BLaER1 treated with 17β-estradiol and CSF1 and Interleukin-3, amounts not matched to agents 10 nM and 100 nM (cell line): ENCODE data around the gene EP400.

Source experiments
- H3K27ac ChIP-seq, 11 experiments: shearing (Covaris generic); formaldehyde crosslinking; 2 replicates each; pipeline ENCODE4 v1.8.1; 2022
- H3K27me3 ChIP-seq, 11 experiments: shearing (Covaris generic); formaldehyde crosslinking; 2 replicates each; pipeline ENCODE4 v1.8.1; 2022
- H3K36me3 ChIP-seq, 11 experiments: shearing (Covaris generic); formaldehyde crosslinking; 2 replicates each; pipeline ENCODE4 v1.8.1; 2022
- H3K4me1 ChIP-seq, 10 experiments: shearing (Covaris generic); formaldehyde crosslinking; 2 replicates each; pipeline ENCODE4 v1.8.1; 2022
- H3K4me2 ChIP-seq, 11 experiments: shearing (Covaris generic); formaldehyde crosslinking; 2 replicates each; pipeline ENCODE4 v1.8.1; 2022
- H3K4me3 ChIP-seq, 10 experiments: shearing (Covaris generic); formaldehyde crosslinking; 2 replicates each; pipeline ENCODE4 v1.8.1; 2022
- H3K9ac ChIP-seq, 11 experiments: shearing (Covaris generic); formaldehyde crosslinking; 2 replicates each; pipeline ENCODE4 v1.8.1; 2022
- H3K9me3 ChIP-seq, 11 experiments: shearing (Covaris generic); formaldehyde crosslinking; replicated peaks in 1 of 11; 2 replicates each; pipeline ENCODE4 v1.8.1; 2022
- H4K20me1 ChIP-seq, 11 experiments: shearing (Covaris generic); formaldehyde crosslinking; 2 replicates each; pipeline ENCODE4 v1.8.1; 2022
- Cebpa-rat ChIP-seq, 11 experiments: shearing (Covaris generic); IDR thresholded peaks; 2 replicates each; pipeline ENCODE4 v1.8.1; 2022

EP400 gene

GRCh38 chr12:132006056-132006680, 56.4 kb downstream of the EP400 start:
- Histone ChIP-seq H3K9me3 (no peaks in the 10 kb centered on the region), H3K27me3 (no peaks in the 10 kb centered on the region), H3K4me2 (peak overlapping the region; percentile 4 to 73 (median 62); a peak in 21 of 22 replicates), H3K9ac (peak overlapping the region in 4 of 11 experiments; percentile 22 to 53 (median 48); a peak in 6 of 22 replicates), H3K4me1 (peaks cover 7 to 48% (median 34%) of the 10 kb centered on the region in 10 experiments), H3K27ac (peak overlapping the region in 8 of 11 experiments; percentile 42 to 72 (median 56); a peak in 15 of 22 replicates), H3K4me3 (no peak overlapping the region), H3K36me3 (peaks cover 59 to 93% (median 82%) of the 10 kb centered on the region in 11 experiments), H4K20me1 (peaks cover 0 to 23% (median 1%) of the 10 kb centered on the region in 11 experiments; a peak in 6 of 22 replicates)
- TF ChIP-seq Cebpa-rat (IDR thresholded peaks at IDR 0.05), result peak in 4 of 11 experiments; percentile 12 to 74 (median 28); a peak in 3 of 22 replicates

GRCh38 chr12:132007041-132007440, 57.3 kb downstream of the EP400 start:
- peak overlapping the region in 6 of 11 experiments; percentile 60 to 73 (median 63); a peak in 8 of 22 replicates for H3K4me2 ChIP-seq
- 0 out of 22 replicates have a peak overlapping the region, but pooled peaks of 1 of the 11 experiments have one; percentile 7 for H3K9ac ChIP-seq
- H3K27me3 ChIP-seq, result no peaks in the 10 kb centered on the region
- peaks cover 68 to 100% (median 91%) of the 10 kb centered on the region in 11 experiments for H3K36me3 ChIP-seq
- H3K9me3 ChIP-seq, result no peaks in the 10 kb centered on the region
- H4K20me1 ChIP-seq, result peaks cover 0 to 21% (median 0%) of the 10 kb centered on the region in 11 experiments; a peak in 7 of 22 replicates
- no peak overlapping the region for H3K4me3 ChIP-seq
- H3K4me1 ChIP-seq, result peaks cover 7 to 39% (median 26%) of the 10 kb centered on the region in 10 experiments; a peak in 19 of 20 replicates
- no peak for TF ChIP-seq Cebpa-rat (IDR thresholded peaks at IDR 0.05)
- peak overlapping the region in 8 of 11 experiments; percentile 42 to 72 (median 56); a peak in 10 of 22 replicates for H3K27ac ChIP-seq

DNA sequence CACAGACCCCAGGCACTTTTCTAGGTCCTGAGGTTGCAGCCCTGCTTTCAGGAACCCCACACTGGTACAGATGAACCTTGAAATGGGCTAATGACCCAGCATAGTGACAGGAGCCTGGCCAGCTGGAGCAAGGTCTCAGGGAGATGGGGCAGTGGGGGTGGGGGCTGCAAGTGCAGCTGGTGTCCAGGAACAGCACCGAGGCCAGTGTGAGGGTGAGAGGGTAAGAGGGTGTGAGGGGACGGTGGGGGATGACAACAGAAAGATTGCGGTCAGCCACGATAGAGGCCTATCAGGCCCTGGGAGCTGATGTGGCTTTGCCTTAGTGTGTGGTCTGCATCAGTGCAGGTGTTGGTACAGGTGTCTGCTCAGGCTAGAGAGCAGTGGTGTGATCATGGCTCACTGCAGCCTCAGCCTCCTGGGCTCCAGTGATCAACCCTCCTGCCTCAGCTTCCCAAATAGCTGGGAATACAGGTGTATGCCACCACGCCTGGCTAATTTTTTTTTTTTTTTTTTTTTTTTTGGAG, 59.7 kb downstream of the EP400 start:
- Histone ChIP-seq H3K27ac (no peak overlapping the region), H3K9ac (no peak overlapping the region), H3K36me3 (peaks cover 91 to 100% (median 98%) of the 10 kb centered on the region in 11 experiments), H3K4me2 (no peak overlapping the region), H3K4me1 (peaks cover 7 to 29% (median 19%) of the 10 kb centered on the region in 10 experiments; a peak in 19 of 20 replicates), H3K4me3 (no peak overlapping the region), H3K9me3 (no peaks in the 10 kb centered on the region), H3K27me3 (no peaks in the 10 kb centered on the region), H4K20me1 (peaks cover 0 to 44% (median 6%) of the 10 kb centered on the region in 11 experiments; a peak in 9 of 22 replicates)
- TF ChIP-seq Cebpa-rat (IDR thresholded peaks at IDR 0.05), result no peak

DNA sequence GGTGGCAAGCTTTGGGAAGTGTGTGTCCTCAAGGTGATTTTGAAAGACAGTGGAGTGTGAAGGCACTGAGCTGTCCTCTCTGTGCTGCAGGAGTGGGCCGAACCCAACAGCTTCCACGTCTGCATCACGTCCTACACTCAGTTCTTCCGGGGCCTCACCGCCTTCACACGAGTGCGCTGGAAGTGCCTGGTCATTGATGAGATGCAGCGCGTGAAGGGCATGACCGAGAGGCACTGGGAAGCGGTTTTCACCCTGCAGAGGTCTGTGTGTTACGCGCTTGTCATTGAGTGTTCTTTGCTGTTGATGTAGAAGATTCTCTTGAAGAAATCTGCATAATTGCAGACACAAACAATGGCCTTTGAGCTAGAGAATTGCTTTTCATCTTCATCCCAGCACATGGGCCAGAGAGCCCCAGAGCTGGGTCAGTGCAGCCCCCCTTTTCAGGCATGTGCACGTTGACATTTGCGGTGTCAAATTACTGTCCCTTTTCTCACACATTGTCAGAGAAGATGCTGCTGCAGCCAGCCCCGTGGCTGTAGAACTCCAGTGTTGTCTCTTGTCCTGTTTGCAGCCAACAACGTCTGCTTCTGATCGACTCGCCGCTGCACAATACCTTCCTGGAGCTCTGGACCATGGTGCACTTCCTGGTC, 63.3 kb downstream of the EP400 start:
- peaks cover 99 to 100% (median 100%) of the 10 kb centered on the region in 11 experiments for H3K36me3 ChIP-seq
- TF ChIP-seq Cebpa-rat (IDR thresholded peaks at IDR 0.05), result no peak

DNA sequence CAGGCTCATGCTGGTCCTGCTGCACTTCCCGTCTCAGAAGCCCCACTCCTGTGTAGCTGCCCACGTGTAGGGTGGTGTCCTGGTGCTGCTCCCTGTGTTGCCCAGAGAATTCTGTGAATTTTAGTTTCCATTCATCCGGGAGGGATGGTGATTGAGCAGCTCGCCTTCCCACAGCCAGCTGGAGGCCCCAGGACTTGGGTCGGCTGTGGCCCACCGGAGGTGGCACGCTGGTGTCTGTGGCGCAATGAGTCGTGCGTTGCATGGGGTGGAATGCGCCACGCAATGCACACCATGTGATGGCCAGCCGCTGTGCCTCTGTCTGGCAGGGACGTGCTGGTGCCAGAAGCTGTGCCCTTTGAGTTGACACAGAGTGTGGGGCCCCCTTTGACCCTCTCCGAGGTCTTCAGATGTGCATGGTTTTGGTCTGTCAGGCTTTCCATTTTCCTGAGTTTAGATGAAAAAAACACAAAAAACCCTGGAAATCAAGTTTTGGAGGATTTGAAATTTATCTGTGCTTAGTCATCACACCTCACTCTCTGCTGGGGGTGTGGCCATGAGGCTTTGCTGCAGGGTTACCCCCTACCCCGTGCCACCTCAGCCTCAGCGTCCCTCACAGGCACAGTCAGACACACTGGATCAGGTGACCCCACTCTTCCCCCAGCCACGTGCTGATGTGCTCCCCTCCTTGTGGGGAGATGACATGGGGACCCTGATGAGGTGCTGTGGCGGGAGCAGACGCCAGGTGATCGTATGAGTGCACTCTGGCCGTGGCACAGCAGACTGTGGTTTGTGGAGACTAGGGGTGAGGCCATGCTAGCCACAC, 64.6 kb downstream of the EP400 start:
- no peaks in the 10 kb centered on the region for H3K9me3 ChIP-seq
- H3K36me3 ChIP-seq, result peaks cover 99 to 100% (median 100%) of the 10 kb centered on the region in 11 experiments
- no peak for TF ChIP-seq Cebpa-rat (IDR thresholded peaks at IDR 0.05)
- no peaks in the 10 kb centered on the region; a peak in 1 of 20 replicates for H3K4me1 ChIP-seq
- H3K9ac ChIP-seq, result no peak overlapping the region
- no peak overlapping the region for H3K4me3 ChIP-seq
- H3K27me3 ChIP-seq, result no peaks in the 10 kb centered on the region
- no peak overlapping the region for H3K4me2 ChIP-seq
- H4K20me1 ChIP-seq, result peaks cover 0 to 73% (median 33%) of the 10 kb centered on the region in 11 experiments; a peak in 11 of 22 replicates
- no peak overlapping the region for H3K27ac ChIP-seq

More for the DNA sequence above, 63.3 kb downstream of the EP400 start:
- H4K20me1 ChIP-seq, result peaks cover 0 to 79% (median 30%) of the 10 kb centered on the region in 11 experiments; a peak in 11 of 22 replicates
- H3K4me2 ChIP-seq, result no peak overlapping the region
- no peak overlapping the region for H3K4me3 ChIP-seq
- no peaks in the 10 kb centered on the region; a peak in 1 of 20 replicates for H3K4me1 ChIP-seq
- H3K9ac ChIP-seq, result no peak overlapping the region
- no peak overlapping the region for H3K27ac ChIP-seq
- H3K9me3 ChIP-seq, result no peaks in the 10 kb centered on the region
- H3K27me3 ChIP-seq, result no peaks in the 10 kb centered on the region

DNA sequence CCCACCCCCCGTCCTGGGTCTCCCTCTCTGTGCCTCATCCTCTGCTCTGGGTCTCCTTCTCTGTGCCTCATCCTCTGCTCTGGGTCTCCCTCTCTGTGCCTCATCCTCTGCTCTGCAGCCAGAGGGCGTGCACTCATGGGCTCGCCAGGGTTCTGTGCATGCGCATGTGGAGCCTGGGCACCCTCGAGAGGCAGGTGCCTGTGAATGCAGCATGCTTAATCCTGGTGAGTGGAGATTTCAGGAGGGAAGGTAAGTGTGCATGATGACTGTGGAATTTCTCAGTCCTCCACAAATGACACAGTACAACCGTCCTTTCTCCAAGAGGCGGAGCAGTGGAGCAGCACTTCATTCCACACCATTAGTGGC, 65.2 kb downstream of the EP400 start:
- H3K4me3 ChIP-seq, result no peak overlapping the region
- H3K9ac ChIP-seq, result no peak overlapping the region
- H3K36me3 ChIP-seq, result peaks cover 100% of the 10 kb centered on the region in 11 experiments
- no peaks in the 10 kb centered on the region for H3K9me3 ChIP-seq
- no peaks in the 10 kb centered on the region for H3K27me3 ChIP-seq
- no peak overlapping the region for H3K4me2 ChIP-seq
- no peaks in the 10 kb centered on the region; a peak in 1 of 20 replicates for H3K4me1 ChIP-seq
- TF ChIP-seq Cebpa-rat (IDR thresholded peaks at IDR 0.05), result no peak
- no peak overlapping the region for H3K27ac ChIP-seq
- peaks cover 0 to 71% (median 35%) of the 10 kb centered on the region in 11 experiments; a peak in 12 of 22 replicates for H4K20me1 ChIP-seq

DNA sequence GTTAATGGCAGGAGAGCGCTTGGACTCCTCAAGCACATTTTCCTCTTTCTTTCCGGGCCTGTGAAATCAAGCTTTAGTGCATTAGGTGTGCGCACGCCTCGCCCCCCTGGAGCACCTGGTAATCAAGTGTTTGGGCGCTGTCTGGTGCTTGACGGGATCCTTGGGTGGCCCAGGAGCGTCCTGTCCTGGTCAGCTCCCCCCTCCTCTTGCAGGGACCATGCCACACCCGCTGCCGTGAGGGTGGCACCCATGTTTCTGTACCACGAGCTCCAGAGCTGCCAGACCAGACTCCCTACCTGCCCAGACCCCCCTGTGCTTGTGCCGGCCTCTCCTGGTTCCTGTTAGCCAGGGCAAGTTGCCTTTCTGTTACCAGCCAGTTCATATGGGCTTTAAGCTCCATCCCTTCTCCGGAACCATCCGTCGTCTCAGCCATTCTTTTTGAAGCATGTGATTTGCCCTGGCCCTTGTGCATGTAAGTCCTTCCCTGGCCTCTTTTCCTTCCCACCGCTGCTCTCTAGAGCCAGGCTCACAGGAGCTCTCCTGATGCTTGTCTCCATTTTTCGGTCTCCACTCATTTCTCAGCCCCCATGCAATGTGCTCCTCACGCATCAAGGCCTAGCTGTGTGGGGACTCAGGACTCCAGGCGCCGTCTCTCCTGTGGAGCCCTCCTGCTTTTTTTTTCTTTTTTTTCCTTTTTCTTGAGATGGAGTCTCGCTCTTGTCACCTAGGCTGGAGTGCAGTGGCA, 66.1 kb downstream of the EP400 start:
- Histone ChIP-seq H3K36me3 (peaks cover 100% of the 10 kb centered on the region in 11 experiments), H3K27me3 (no peaks in the 10 kb centered on the region), H3K4me3 (no peak overlapping the region), H3K4me1 (no peaks in the 10 kb centered on the region), H3K4me2 (no peak overlapping the region), H4K20me1 (peaks cover 0 to 76% (median 35%) of the 10 kb centered on the region in 11 experiments; a peak in 13 of 22 replicates), H3K27ac (no peak overlapping the region), H3K9me3 (no peaks in the 10 kb centered on the region), H3K9ac (no peak overlapping the region)
- TF ChIP-seq Cebpa-rat (IDR thresholded peaks at IDR 0.05), result no peak
